ENCODE data around the gene NOTUM.

The NOTUM gene

GRCh38 chr17:81909966-81910839 is 50.8 kb downstream of the NOTUM start:
- DNase-seq (ENCODE audit: low spot score) = no peak

GRCh38 chr17:81909231-81909630 is 51.8 kb downstream of the NOTUM start:
- DNase-seq (ENCODE audit: low spot score) = no peak

DNA sequence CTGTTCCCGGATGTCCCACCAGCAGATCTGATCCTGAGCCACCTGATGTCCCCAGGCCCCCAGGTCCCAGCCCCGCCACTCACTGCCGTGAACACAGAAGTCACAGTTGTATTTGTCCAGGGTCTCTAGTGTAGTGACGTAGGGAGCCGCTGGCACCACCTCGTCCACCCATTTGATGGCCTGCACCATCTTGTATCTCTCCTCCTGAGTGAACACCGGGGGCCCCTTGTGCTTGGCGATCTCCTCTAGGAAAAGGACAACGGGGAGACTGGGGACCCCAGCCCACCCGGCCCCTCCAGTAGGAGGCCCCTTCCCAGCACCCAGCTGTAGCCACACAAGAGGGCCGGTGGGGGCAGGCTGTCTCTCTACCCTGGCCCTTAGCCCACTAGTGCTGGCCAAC is 52.2 kb downstream of the NOTUM start:
- DNase-seq (ENCODE audit: low spot score) = no peak

DNA sequence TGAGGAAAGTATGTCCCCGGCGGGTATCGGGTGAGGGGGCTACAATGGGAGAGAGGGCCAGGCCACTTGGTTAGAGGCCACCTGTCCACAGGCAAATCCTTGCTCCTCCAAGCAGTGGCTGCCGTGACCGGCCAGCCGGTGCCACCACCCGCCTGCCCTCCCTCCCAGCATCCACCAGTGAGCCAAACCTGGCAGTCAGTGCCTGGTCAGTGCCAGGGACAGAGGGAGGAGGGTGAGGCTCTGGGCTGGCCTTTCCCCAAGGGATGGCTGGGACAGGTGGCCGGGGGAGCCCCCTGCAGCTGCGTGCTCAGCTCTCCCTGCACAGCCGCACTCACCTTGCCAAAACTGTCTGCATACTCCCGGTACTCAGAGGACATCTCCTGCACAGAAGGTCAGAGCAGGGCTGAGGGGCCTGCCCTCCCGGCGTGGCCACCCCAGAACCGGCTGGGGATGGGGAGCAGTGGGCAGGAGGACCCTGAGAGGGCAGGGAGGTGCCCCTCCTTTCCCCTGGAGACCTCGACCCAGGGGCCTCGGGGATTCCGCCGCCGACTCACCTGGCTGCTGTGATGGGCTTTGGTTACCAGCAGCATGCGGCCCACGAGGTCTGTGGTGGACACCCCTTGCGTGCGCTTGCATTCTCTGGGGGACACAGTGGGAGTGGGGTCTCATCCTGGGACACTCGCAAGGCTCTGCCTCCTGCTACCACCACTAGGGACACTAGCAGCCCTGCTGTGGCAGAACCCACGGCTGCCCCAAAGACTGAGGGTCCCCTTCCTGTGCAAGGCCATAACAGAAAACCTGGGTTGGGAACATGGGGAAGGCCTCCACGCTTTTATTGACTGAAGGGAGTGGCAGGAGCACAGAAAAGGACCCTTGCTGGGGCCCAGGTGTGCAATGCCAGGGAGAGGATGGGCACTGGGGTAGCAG is 53.5 kb downstream of the NOTUM start:
- no peak for DNase-seq (ENCODE audit: low spot score)

DNA sequence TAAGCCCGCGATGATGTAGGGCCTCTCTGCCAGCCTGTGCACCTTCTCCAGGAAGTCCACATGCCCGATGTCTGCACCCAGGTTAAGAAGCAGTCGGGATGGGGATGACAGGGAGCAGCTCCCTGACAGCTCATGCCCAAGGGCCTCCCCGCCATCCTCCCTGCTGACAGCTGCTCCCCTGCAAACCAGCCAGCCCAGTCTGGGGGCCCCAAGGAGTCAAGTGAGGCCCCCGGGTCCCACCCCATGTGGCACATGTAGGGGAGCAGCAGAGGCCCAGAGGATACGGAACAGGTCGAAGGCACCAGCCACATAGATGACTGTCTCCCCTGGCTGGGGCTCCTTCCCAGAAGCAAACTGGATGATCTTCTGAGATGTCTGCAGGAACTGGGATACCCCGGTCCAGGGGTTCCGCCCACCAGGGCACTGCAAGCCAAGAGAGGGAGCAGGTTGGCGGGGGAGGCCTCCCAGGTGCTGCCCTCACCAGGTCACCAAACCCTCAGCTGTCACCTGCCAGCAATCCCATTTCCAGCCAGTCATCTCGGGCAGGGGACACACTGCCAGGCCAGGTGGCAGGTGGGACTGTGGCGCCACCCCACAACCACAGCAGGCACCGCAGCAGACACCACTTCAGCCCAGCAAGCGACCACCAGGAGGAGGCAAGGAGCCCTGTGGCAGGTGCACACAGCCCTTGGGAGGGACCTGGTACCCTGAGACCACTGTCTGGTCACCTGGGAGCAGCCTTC is 54.3 kb downstream of the NOTUM start:
- DNase-seq (ENCODE audit: low spot score) = no peak

DNA sequence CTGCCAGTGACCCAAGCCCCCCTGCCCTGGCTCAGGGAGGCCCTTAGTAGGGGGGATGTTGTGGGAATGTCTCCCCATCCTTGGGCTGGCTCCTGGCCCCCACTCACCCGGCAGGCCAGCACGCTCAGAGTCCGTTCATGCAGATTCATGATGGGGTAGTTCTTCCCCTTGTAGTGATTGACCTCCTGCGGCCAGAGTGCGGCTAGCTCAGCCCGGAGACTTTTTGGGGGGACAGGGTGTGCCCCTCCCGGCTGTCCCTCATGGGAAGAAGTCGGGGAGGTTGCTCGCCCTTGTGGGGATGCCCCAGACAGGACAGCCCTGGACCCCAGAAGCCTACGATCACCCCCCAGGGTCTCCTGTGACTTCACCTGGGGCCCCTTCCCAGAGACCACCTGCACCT is 55.0 kb downstream of the NOTUM start:
- DNase-seq (ENCODE audit: low spot score) = no peak

DNA sequence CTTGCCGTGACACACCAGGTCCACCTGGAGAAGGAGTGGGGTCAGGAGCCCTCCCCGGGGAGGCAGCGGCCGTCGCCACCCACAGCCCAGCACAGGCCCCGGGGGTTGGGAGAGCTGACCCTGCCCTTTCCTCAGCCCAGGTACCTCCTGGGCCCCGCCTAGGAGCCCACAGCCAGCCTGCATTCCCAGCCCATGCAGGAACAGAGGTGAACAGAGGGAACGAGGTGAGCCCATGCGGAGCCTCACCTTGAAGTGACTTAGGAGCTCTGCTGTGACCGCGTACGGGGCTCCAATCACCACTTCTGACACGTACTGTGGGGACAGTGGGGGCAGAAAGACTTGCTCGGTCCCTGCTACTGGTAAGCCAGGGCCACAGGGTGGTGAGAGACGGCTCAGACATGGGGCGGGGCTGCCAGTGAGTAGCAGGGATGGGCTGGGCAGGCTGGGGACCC is 55.5 kb downstream of the NOTUM start:
- DNase-seq (ENCODE audit: low spot score) = no peak

DNA sequence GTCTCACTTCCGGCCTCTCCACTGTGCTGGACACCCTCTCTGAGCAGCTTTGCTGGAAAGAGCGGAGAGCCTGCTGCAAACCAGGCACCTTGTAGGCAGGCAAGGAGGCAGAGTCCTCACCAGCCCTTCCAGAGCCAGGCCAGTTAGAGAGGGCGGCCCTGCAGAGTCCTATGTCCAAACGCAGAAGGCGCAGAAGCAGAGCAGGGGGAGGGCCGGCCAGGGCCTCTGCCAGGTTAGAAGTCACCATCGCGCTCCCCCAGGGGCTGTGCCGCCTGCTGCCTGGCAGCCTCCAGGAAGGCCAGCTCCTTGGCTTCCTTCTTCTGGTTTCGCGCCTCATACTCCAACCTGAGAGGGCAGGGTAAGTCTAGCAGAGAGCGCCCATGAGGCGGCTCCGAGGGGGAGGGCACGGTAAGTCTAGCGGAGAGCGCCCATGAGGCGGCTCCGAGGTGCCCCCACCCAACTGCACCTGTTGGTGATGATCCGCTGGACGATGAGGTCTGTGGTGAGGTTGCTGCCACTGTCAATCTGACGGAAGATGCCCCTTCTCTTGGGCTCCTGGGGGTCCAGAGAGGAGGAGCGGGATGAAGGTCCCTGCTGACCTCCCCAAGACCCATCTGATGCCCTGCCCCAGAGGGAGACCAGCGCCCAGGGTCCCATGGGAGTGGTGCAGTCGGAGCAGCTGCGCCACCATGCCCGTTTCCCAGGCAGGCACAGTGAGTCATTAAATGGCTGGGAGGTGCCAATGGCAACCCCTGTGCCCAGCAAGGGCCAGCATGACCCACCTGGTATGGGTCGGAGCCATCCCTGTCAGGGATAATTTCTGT is 56.2 kb downstream of the NOTUM start:
- no peak for DNase-seq (ENCODE audit: low spot score)

GRCh38 chr17:81903896-81904599 is 56.9 kb downstream of the NOTUM start:
- no peak for DNase-seq (ENCODE audit: low spot score)

- no peak for DNase-seq (ENCODE audit: low spot score)
Observed at GRCh38 chr17:81903415-81903831, 57.6 kb downstream of the NOTUM start.

DNA sequence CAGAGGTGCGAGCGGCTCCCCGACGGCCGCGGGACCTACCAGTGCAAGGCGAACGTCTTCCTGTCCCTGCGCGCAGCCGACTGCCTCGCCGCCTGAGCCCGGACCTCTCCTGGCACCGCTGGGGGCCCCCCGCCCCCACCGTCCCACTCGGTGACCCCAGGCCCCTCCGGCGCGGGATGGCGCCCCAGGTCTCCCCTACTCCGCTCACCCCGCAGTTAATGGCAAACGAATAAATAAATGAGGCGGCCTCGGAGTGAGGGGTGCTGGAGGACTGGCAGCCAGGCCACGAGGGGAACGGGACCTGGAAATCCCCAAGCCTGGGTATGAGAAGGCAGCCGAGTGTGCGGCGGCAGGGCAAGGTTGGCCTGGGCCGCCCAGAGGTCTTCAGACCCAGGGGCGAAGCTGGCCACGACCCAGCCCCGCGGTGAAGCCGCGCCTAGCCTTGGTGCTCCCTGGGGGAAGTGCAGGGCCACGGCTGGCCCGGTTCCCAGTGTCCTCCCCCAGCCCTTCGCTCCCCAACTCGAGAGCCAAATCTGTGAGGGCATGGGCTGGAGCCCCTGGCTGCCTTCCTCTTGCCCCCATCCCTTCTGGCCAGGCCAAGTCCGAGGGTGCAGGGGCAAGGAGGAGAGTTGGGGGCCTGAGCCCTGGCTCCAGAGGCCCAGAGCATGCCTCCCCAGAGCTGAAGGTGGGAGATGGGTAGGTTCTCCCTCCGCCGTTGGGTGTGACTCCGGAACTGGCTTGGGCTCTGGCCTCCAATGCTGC is 58.2 kb downstream of the NOTUM start:
- DNase-seq (ENCODE audit: low spot score) = no peak
